H9 (cell line): ENCODE measurements around the gene HOXD11. TPM values are rescaled to one million over a fixed set of nuclear protein-coding genes. Genes with fewer than 3 reads are reported as not detected.

Source experiments
- DNase-seq: peaks from one replicate; pipeline ENCODE4 v3.0.0-alpha.2; 2017
- H2AFZ ChIP-seq: one replicate; pipeline ENCODE4 v1.6.1; 2013; ENCODE audit warnings: mild to moderate bottlenecking, low read length, control low read depth, moderate library complexity
- H2AK5ac ChIP-seq: 2 replicates; pipeline ENCODE4 v1.6.1; 2013; ENCODE audit warnings: low read length, control low read depth, mixed read lengths; ENCODE audit not compliant: insufficient read length
- H2BK120ac ChIP-seq: one replicate; pipeline ENCODE4 v1.6.1; 2013; ENCODE audit warnings: low read depth, mild to moderate bottlenecking, low read length, control low read depth, inconsistent platforms; ENCODE audit not compliant: poor library complexity, severe bottlenecking
- H2BK12ac ChIP-seq: 2 replicates; pipeline ENCODE4 v1.6.1; 2013; ENCODE audit warnings: low read length, control low read depth, mixed read lengths, low read depth; ENCODE audit not compliant: insufficient read length
- H2BK15ac ChIP-seq: 2 replicates; pipeline ENCODE4 v1.6.1; 2013; ENCODE audit warnings: low read depth, low read length, control low read depth
- H2BK20ac ChIP-seq: one replicate; pipeline ENCODE4 v1.6.1; 2013; ENCODE audit warnings: low read depth, mild to moderate bottlenecking, low read length, control low read depth, inconsistent platforms; ENCODE audit not compliant: poor library complexity, severe bottlenecking
- H2BK5ac ChIP-seq: 2 replicates; pipeline ENCODE4 v1.6.1; 2013; ENCODE audit warnings: low read length, control low read depth, mixed read lengths; ENCODE audit not compliant: insufficient read length
- H3K14ac ChIP-seq: 2 replicates; pipeline ENCODE4 v1.6.1; 2013; ENCODE audit warnings: low read length, control low read depth; ENCODE audit not compliant: insufficient read depth
- H3K18ac ChIP-seq: 2 replicates; pipeline ENCODE4 v1.6.1; 2013; ENCODE audit warnings: low read depth, mild to moderate bottlenecking, mixed read lengths, low read length, control low read depth; ENCODE audit not compliant: insufficient read length
- H3K23ac ChIP-seq: 2 replicates; pipeline ENCODE4 v1.6.1; 2013; ENCODE audit warnings: low read length, control low read depth, mixed read lengths, low read depth; ENCODE audit not compliant: insufficient read length
- H3K23me2 ChIP-seq: 2 replicates; pipeline ENCODE4 v1.6.1; 2013; ENCODE audit warnings: low read depth, mild to moderate bottlenecking, mixed read lengths, low read length, control low read depth; ENCODE audit not compliant: insufficient read length, poor library complexity, severe bottlenecking
- H3K27ac ChIP-seq: 2 replicates; pipeline ENCODE4 v1.5.1; 2013; ENCODE audit warnings: low read length, control low read depth, mixed read lengths, low read depth; ENCODE audit not compliant: insufficient read length
- H3K27me3 ChIP-seq: 2 replicates; pipeline ENCODE4 v1.6.1; 2013; ENCODE audit warnings: low read length, control low read depth, inconsistent platforms; ENCODE audit not compliant: insufficient read depth
- H3K4ac ChIP-seq: 2 replicates; pipeline ENCODE4 v1.6.1; 2013; ENCODE audit warnings: low read depth, mild to moderate bottlenecking, control low read depth, inconsistent platforms, low read length, moderate library complexity
- H3K4me1 ChIP-seq: 2 replicates; pipeline ENCODE4 v1.6.1; 2013; ENCODE audit warnings: low read length, control low read depth, inconsistent platforms; ENCODE audit not compliant: insufficient read depth
- H3K4me2 ChIP-seq: 2 replicates; pipeline ENCODE4 v1.6.1; 2013; ENCODE audit warnings: low read length, control low read depth, mixed read lengths; ENCODE audit not compliant: insufficient read length, insufficient read depth
- H3K56ac ChIP-seq: 2 replicates; pipeline ENCODE4 v1.6.1; 2013; ENCODE audit warnings: low read depth, mild to moderate bottlenecking, mixed read lengths, low read length, control low read depth; ENCODE audit not compliant: insufficient read length
- H3K79me1 ChIP-seq: 2 replicates; pipeline ENCODE4 v1.6.1; 2013; ENCODE audit warnings: low read depth, mild to moderate bottlenecking, moderate library complexity, low read length, control low read depth, inconsistent platforms; ENCODE audit not compliant: insufficient read depth, poor library complexity, severe bottlenecking
- H3K79me2 ChIP-seq: 2 replicates; pipeline ENCODE4 v1.6.1; 2013; ENCODE audit warnings: low read length, control low read depth, inconsistent platforms; ENCODE audit not compliant: insufficient read depth
- H3K9ac ChIP-seq: 2 replicates; pipeline ENCODE4 v1.6.1; 2013; ENCODE audit warnings: low read length, control low read depth, mixed read lengths; ENCODE audit not compliant: insufficient read length; ENCODE audit errors: extremely low read depth
- H3K9me3 ChIP-seq: one replicate; pipeline ENCODE4 v1.6.1; 2013; ENCODE audit warnings: low read depth, low read length, inconsistent platforms; ENCODE audit not compliant: control insufficient read depth
- H3T11ph ChIP-seq: one replicate; pipeline ENCODE4 v1.6.1; 2013; ENCODE audit warnings: mild to moderate bottlenecking, low read length, control low read depth, inconsistent platforms
- H4K20me1 ChIP-seq: one replicate; pipeline ENCODE4 v1.6.1; 2013; ENCODE audit not compliant: control insufficient read depth, insufficient read length, insufficient read depth
- H4K5ac ChIP-seq: 2 replicates; pipeline ENCODE4 v1.6.1; 2013; ENCODE audit warnings: low read depth, mild to moderate bottlenecking, mixed read lengths, low read length, control low read depth; ENCODE audit not compliant: insufficient read length
- H4K8ac ChIP-seq: replicated peaks from 2 replicates; pipeline ENCODE4 v1.6.1; 2013; ENCODE audit warnings: low read length, control low read depth, mixed read lengths, low read depth; ENCODE audit not compliant: insufficient read length
- H4K91ac ChIP-seq: 2 replicates; pipeline ENCODE4 v1.6.1; 2013; ENCODE audit warnings: low read depth, mild to moderate bottlenecking, moderate library complexity, mixed read lengths, low read length, control low read depth; ENCODE audit not compliant: insufficient read length
- H3K27ac Mint-ChIP-seq, 3 experiments: 2 replicates in 2 of 3; 3 replicates in 1 of 3; pipeline ENCODE4 v1.8.0; 2020 to 2021; ENCODE audit warnings: mixed read lengths in 3 of 3, mild to moderate bottlenecking in 1 of 3, moderate library complexity in 1 of 3
- H3K27me3 Mint-ChIP-seq: 2 replicates; pipeline ENCODE4 v1.8.0; 2021; ENCODE audit warnings: low read depth, mild to moderate bottlenecking, moderate library complexity, mixed read lengths
- H3K36me3 Mint-ChIP-seq, 3 experiments: 2 replicates in 2 of 3; 3 replicates in 1 of 3; pipeline ENCODE4 v1.8.0; 2020 to 2021; ENCODE audit warnings: low read depth in 3 of 3, mixed read lengths in 3 of 3; ENCODE audit not compliant: insufficient read depth in 1 of 3
- H3K4me1 Mint-ChIP-seq, 2 experiments: 2 replicates each; pipeline ENCODE4 v1.8.0; 2020; ENCODE audit warnings: mixed read lengths in 2 of 2
- H3K4me3 Mint-ChIP-seq, 2 experiments: 2 replicates in 1 of 2; 3 replicates in 1 of 2; pipeline ENCODE4 v1.8.0; 2020 to 2021; ENCODE audit warnings: mild to moderate bottlenecking in 2 of 2, mixed read lengths in 2 of 2, moderate library complexity in 1 of 2
- H3K9me3 Mint-ChIP-seq, 2 experiments: 2 replicates in 1 of 2; 3 replicates in 1 of 2; pipeline ENCODE4 v1.8.0; 2020; ENCODE audit warnings: mild to moderate bottlenecking in 2 of 2, mixed read lengths in 2 of 2, moderate library complexity in 1 of 2
- WGBS: extraction: QIAGEN DNeasy Blood & Tissue Kit; methylation state at CpG from one replicate; pipeline ENCODE4 v1.1.7; 2013; ENCODE audit warnings: missing lambda C conversion rate, low lambda C conversion rate, mixed read lengths; ENCODE audit not compliant: insufficient read length; ENCODE audit errors: extremely low coverage; 5-methylcytosine and 5-hydroxymethylcytosine counted together
- total RNA-seq: library from RNA; stranded (reverse); gene quantifications from 2 replicates; pipeline ENCODE4 v1.2.1, GENCODE V29; 2021
- TF ChIP-seq, protein P1 (sequence below): fragments of 200-600 bp; sonication (generic); conservative IDR thresholded peaks from 3 replicates; pipeline ENCODE4 v1.8.0; 2021; ENCODE audit warnings: antibody characterized with exemption, mild to moderate bottlenecking

The HOXD11 gene
- total RNA-seq, 1 experiment from 2014 or later: not detected

GRCh38 chr2:176142281-176142680 is 35.2 kb downstream of the HOXD11 start:
- Histone ChIP-seq H2BK120ac (no peak overlapping the region), H2AK5ac (no peak overlapping the region), H2BK15ac (no peak overlapping the region), H4K8ac (no peak overlapping the region), H4K91ac (no peak overlapping the region), H2AFZ (no peak overlapping the region), H3K4ac (no peak overlapping the region), H3K56ac (no peak overlapping the region), H3K27me3 (peaks cover 86% of the 10 kb centered on the region), H3K27ac (no peak overlapping the region), H2BK5ac (no peak overlapping the region), H3K9ac (no peak overlapping the region), H3K23me2 (no peaks in the 10 kb centered on the region), H3K4me1 (no peaks in the 10 kb centered on the region), H4K5ac (no peak overlapping the region), H2BK20ac (no peak overlapping the region), H3T11ph (no peak overlapping the region), H3K23ac (no peak overlapping the region), H3K79me2 (no peaks in the 10 kb centered on the region), H3K9me3 (no peaks in the 10 kb centered on the region), H3K79me1 (no peaks in the 10 kb centered on the region), H3K14ac (no peak overlapping the region), H3K18ac (no peak overlapping the region), H2BK12ac (no peak overlapping the region), H3K4me2 (no peak overlapping the region), H4K20me1 (no peaks in the 10 kb centered on the region)
- H3K27ac Mint-ChIP-seq: no peak overlapping the region
- H3K36me3 Mint-ChIP-seq: no peaks in the 10 kb centered on the region
- peaks cover 0 to 6% of the 10 kb centered on the region in 2 experiments; a peak in 3 of 5 replicates for H3K9me3 Mint-ChIP-seq
- no peak for DNase-seq
- H3K4me3 Mint-ChIP-seq: no peak overlapping the region
- H3K27me3 Mint-ChIP-seq: peaks cover 98% of the 10 kb centered on the region
- TF ChIP-seq, protein P1, sequence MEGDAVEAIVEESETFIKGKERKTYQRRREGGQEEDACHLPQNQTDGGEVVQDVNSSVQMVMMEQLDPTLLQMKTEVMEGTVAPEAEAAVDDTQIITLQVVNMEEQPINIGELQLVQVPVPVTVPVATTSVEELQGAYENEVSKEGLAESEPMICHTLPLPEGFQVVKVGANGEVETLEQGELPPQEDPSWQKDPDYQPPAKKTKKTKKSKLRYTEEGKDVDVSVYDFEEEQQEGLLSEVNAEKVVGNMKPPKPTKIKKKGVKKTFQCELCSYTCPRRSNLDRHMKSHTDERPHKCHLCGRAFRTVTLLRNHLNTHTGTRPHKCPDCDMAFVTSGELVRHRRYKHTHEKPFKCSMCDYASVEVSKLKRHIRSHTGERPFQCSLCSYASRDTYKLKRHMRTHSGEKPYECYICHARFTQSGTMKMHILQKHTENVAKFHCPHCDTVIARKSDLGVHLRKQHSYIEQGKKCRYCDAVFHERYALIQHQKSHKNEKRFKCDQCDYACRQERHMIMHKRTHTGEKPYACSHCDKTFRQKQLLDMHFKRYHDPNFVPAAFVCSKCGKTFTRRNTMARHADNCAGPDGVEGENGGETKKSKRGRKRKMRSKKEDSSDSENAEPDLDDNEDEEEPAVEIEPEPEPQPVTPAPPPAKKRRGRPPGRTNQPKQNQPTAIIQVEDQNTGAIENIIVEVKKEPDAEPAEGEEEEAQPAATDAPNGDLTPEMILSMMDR: no peak
- WGBS: no CpG with 5 or more reads among the region's 2 CpGs
- H3K4me1 Mint-ChIP-seq: peaks cover 0 to 6% of the 10 kb centered on the region in 2 experiments; a peak in 1 of 4 replicates
